Endothelial cell of umbilical vein (primary cell): ENCODE measurements around the gene SIGLEC10. TPM values are rescaled to one million over a fixed set of nuclear protein-coding genes. Genes with fewer than 3 reads are reported as not detected.

Experiments used
- BruUV-seq: library from RNA; stranded (reverse); fragments of 400-500 nt; replicated peaks from 2 replicates; lab custom pipeline; 2021; lab: Mats Ljungman, UMichigan
- CTCF ChIA-PET: fragments of 300-600, 350-600 bp; sonication (Branson Sonifier 250); formaldehyde crosslinking; loops from one replicate; lab custom pipeline; 2021; ENCODE audit warnings: antibody characterized with exemption, inconsistent platforms; lab: Charles Lee
- POLR2A ChIA-PET: fragments of 300-600, 350-600 bp; sonication (Branson Sonifier 250); formaldehyde crosslinking; loops from one replicate; lab custom pipeline; 2021; ENCODE audit warnings: antibody characterized with exemption, inconsistent platforms; lab: Charles Lee
- DNase-seq: peaks from one replicate; pipeline ENCODE4 v3.0.0-alpha.2; 2011; ENCODE audit warnings: low read depth, low spot score
- FAIRE-seq: peaks from 2 replicates; lab custom pipeline; 2011; peaks lifted over from hg19 to GRCh38; lab: Jason Lieb, UNC
- H2AFZ ChIP-seq: 2 replicates; pipeline ENCODE4 v1.6.0; 2012; ENCODE audit warnings: low read depth, low read length, control low read depth, inconsistent platforms
- H3K27ac ChIP-seq: 2 replicates; pipeline ENCODE4 v1.5.1; 2011; ENCODE audit warnings: low read depth, mild to moderate bottlenecking, control low read depth, low read length, moderate library complexity; ENCODE audit not compliant: insufficient read depth
- H3K27me3 ChIP-seq, 2 experiments: 2 replicates each; pipeline versions ENCODE4 v1.6.0 to v1.6.1; 2011; ENCODE audit warnings: low read length in 2 of 2, mixed read lengths in 1 of 2; ENCODE audit not compliant: control insufficient read depth in 2 of 2, insufficient read depth in 2 of 2
- H3K36me3 ChIP-seq, 2 experiments: 2 replicates in 1 of 2; 3 replicates in 1 of 2; pipeline ENCODE4 v1.5.1; 2011; ENCODE audit warnings: low read length in 2 of 2, mild to moderate bottlenecking in 1 of 2, moderate library complexity in 1 of 2; ENCODE audit not compliant: control insufficient read depth in 2 of 2, insufficient read depth in 2 of 2; ENCODE audit errors: extremely low read depth in 1 of 2
- H3K4me1 ChIP-seq: 3 replicates; pipeline ENCODE4 v1.5.1; 2011; ENCODE audit warnings: mild to moderate bottlenecking, low read length; ENCODE audit not compliant: control insufficient read depth, insufficient read depth; ENCODE audit errors: extremely low read depth
- H3K4me2 ChIP-seq: 2 replicates; pipeline ENCODE4 v1.6.1; 2011; ENCODE audit warnings: low read length, control low read depth, mixed read lengths; ENCODE audit not compliant: insufficient read depth
- H3K4me3 ChIP-seq, 3 experiments: fragments of 200-600 bp in 1 of 3; sonication (generic), shearing (Covaris generic) in 1 of 3; replicated peaks in 1 of 3; 2 replicates each; pipeline ENCODE4 v1.5.1; 2011 to 2016; ENCODE audit warnings: control low read depth in 3 of 3, low read length in 3 of 3, mild to moderate bottlenecking in 2 of 3, inconsistent platforms in 1 of 3, low read depth in 1 of 3, moderate library complexity in 1 of 3; ENCODE audit not compliant: insufficient read depth in 1 of 3
- H3K79me2 ChIP-seq: 2 replicates; pipeline ENCODE4 v1.6.0; 2012; ENCODE audit warnings: low read length, inconsistent platforms; ENCODE audit not compliant: control insufficient read depth, insufficient read depth
- H3K9ac ChIP-seq: replicated peaks from 2 replicates; pipeline ENCODE3; 2011; ENCODE audit warnings: low read length, control low read depth; ENCODE audit not compliant: insufficient read depth; ENCODE audit errors: extremely low read depth
- H3K9me1 ChIP-seq: replicated peaks from 3 replicates; pipeline ENCODE4 v1.6.0; 2011; ENCODE audit warnings: mild to moderate bottlenecking, low read length; ENCODE audit not compliant: control insufficient read depth, insufficient read depth; ENCODE audit errors: extremely low read depth
- H3K9me3 ChIP-seq: replicated peaks from 2 replicates; pipeline ENCODE4 v1.5.1; 2012; ENCODE audit warnings: low read length, inconsistent platforms; ENCODE audit not compliant: control insufficient read depth, insufficient read depth
- H4K20me1 ChIP-seq: replicated peaks from 2 replicates; pipeline ENCODE3; 2011; ENCODE audit warnings: mild to moderate bottlenecking, low read length; ENCODE audit not compliant: control insufficient read depth, insufficient read depth; ENCODE audit errors: extremely low read depth
- CTCF ChIP-seq, 2 donors: IDR thresholded peaks; 1 replicate in 1 of 2; 2 replicates in 1 of 2; pipeline ENCODE4 v1.5.1; 2011; ENCODE audit warnings: low read length in 2 of 2, mild to moderate bottlenecking in 2 of 2, moderate library complexity in 2 of 2, control low read depth in 1 of 2, inconsistent platforms in 1 of 2, low read depth in 1 of 2; ENCODE audit not compliant: insufficient read depth in 1 of 2; ENCODE audit errors: extremely low read depth in 1 of 2
- EZH2 ChIP-seq: IDR thresholded peaks from 2 replicates; pipeline ENCODE4 v1.6.1; 2012; ENCODE audit warnings: borderline replicate concordance, low read depth, mild to moderate bottlenecking, moderate library complexity, low read length, inconsistent platforms; ENCODE audit not compliant: severe bottlenecking
- FOS ChIP-seq: IDR thresholded peaks from 2 replicates; pipeline ENCODE4 v1.6.1; 2011; ENCODE audit warnings: mild to moderate bottlenecking, low read length, moderate library complexity, borderline replicate concordance; ENCODE audit not compliant: insufficient read depth
- GATA2 ChIP-seq: IDR thresholded peaks from 2 replicates; pipeline ENCODE4 v1.7.0; 2011; ENCODE audit warnings: low read depth, mild to moderate bottlenecking, moderate library complexity, mixed read lengths, low read length; ENCODE audit not compliant: insufficient read length, insufficient read depth
- JUN ChIP-seq: IDR thresholded peaks from 2 replicates; pipeline ENCODE4 v1.6.1; 2011; ENCODE audit warnings: borderline replicate concordance, low read depth; ENCODE audit not compliant: insufficient read length, insufficient read depth
- MAX ChIP-seq: IDR thresholded peaks from 2 replicates; pipeline ENCODE4 v1.6.1; 2011; ENCODE audit not compliant: insufficient read depth, insufficient read length
- MYC ChIP-seq: IDR thresholded peaks from one replicate; pipeline ENCODE4 v1.6.1; 2011; ENCODE audit warnings: mild to moderate bottlenecking, low read depth, low read length
- POLR2A ChIP-seq: IDR thresholded peaks from 2 replicates; pipeline ENCODE4 v1.6.1; 2012; ENCODE audit warnings: low read depth, mild to moderate bottlenecking, control low read depth, low read length
- POLR2AphosphoS5 ChIP-seq: IDR thresholded peaks from 2 replicates; pipeline ENCODE4 v1.6.1; 2012; ENCODE audit warnings: low read depth, mild to moderate bottlenecking, control low read depth, low read length, moderate library complexity; ENCODE audit not compliant: insufficient read depth
- dilution Hi-C: fragments of 300-500 bp; cut with MboI; formaldehyde crosslinking; loops from one replicate; pipeline ENCODE4 v1.15.0; 2019; ENCODE audit warnings: low sequenced_read_pairs; ENCODE audit not compliant: extremely low pct_ligation_motif_present
- intact Hi-C: fragments of 100-400 bp; cut with micrococcal nuclease; formaldehyde crosslinking; loops from one replicate; pipeline ENCODE4 v1.10.0; 2022
- polyA plus RNA-seq, 4 experiments: library from polyadenylated mRNA; depleted of rRNA in 3 of 4; stranded (reverse) in 3 of 4; unstranded in 1 of 4; fragments of >200 nt; gene quantifications; 2 replicates each; pipeline versions ENCODE4 v1.2.1 to v1.2.3, GENCODE V29; 2011 to 2012; ENCODE audit warnings: missing spikeins in 1 of 4
- total RNA-seq: library from RNA; stranded (reverse); gene quantifications from 2 replicates; pipeline ENCODE4 v1.2.3, GENCODE V29; 2021

SIGLEC10 gene
- total and polyA plus RNA-seq, 2 donors (not counting 3 experiments of a cell fraction or from before 2014, with no cell fraction given) = not detected

DNA sequence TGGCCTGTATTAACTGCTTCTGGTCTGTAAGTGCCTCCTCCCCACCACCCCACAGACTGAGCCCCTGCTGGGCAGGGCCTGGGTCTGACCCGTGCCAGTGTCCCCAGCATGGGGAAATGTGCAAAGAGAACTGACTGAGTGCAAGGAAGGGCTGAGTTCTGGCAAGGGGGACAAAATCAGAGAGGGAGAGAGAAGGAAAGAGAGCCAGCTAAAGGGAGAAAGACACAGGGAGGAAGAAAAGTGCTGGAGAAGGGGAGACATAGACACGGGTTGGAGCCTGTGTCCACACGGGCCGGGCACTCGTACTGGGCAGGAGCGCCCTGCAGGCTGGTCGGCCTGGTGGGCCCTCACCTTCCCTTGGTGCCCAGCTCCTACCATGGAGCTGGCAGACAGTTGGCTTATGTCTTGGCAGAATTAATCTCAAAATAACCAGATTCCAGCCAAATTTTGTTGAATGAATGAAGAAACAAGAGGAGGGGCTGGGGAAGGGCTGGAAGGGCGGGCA, 46.2 kb downstream of the SIGLEC10 start:
- Histone ChIP-seq H3K4me1 (peaks cover 6% of the 10 kb centered on the region), H3K4me3 (no peak overlapping the region), H3K27ac (no peak overlapping the region), H3K27me3 (no peaks in the 10 kb centered on the region), H3K9ac (no peak overlapping the region), H3K36me3 (no peaks in the 10 kb centered on the region), H3K9me3 (no peaks in the 10 kb centered on the region), H2AFZ (no peak overlapping the region), H4K20me1 (no peaks in the 10 kb centered on the region), H3K9me1 (no peaks in the 10 kb centered on the region), H3K4me2 (no peak overlapping the region), H3K79me2 (no peaks in the 10 kb centered on the region)
- DNase-seq (no peak), FAIRE-seq (no peak)
- ChIA-PET POLR2A (no interaction called here), CTCF (interaction anchor here (1.3 kb wide), 1 partner anchor 46 kb away, joined by 3 read pairs; the partner anchor contains the start of gene SIGLEC10)
- dilution Hi-C loops (no loop called here), intact Hi-C loops (no loop called here)
- TF ChIP-seq JUN = no peak
- TF ChIP-seq EZH2 = no peak
- TF ChIP-seq FOS = no peak
- TF ChIP-seq GATA2 = no peak
- TF ChIP-seq POLR2AphosphoS5 = no peak
- TF ChIP-seq MYC = no peak
- TF ChIP-seq MAX = no peak
- TF ChIP-seq CTCF (IDR thresholded peaks at IDR 0.05; ENCODE audit: extremely low read depth in 1 of 2, insufficient read depth in 1 of 2, low read depth in 1 of 2, low read length in 2 of 2) = no peak
- no peak for TF ChIP-seq POLR2A
- no TSS peak for BruUV-seq
